HG03139 (cell line): Measurements from ENCODE around the gene JOSD1.

Source experiments
- ATAC-seq: cut with Tn5 transposase; IDR thresholded peaks from one replicate; pipeline ENCODE4 v1.9.1; 2021; ENCODE audit not compliant: unreplicated experiment

The JOSD1 gene

GRCh38 chr22:38715176-38715764, 14.5 kb upstream of the JOSD1 start:
- ATAC-seq: no peak

- no peak for ATAC-seq
These were observed 13.2 kb upstream of the JOSD1 start for GRCh38 chr22:38713921-38714320.

- no peak for ATAC-seq
These were observed 11.9 kb upstream of the JOSD1 start for GRCh38 chr22:38712486-38713207.

- ATAC-seq: no peak
These were observed 10.1 kb upstream of the JOSD1 start for GRCh38 chr22:38710866-38711265.

DNA sequence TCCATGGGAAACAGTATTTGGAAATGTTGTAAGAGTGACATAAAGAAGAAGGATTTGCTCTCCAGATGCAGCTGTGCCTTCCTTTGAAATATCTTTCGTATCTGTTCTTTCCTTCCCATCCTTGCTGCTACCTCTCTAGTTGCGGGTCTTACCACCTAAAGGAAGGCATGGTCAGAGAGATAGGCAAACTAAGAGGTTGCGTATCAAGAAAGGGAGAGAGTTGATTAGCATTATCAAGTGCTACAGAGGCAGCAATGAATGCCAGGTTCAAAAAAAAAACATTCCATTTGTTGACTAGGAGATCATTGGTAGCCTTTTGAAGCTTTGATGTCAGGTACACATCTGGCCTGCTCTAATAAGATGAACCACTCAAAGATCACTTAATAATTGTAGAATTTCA, 9.6 kb upstream of the JOSD1 start:
- no peak for ATAC-seq

DNA sequence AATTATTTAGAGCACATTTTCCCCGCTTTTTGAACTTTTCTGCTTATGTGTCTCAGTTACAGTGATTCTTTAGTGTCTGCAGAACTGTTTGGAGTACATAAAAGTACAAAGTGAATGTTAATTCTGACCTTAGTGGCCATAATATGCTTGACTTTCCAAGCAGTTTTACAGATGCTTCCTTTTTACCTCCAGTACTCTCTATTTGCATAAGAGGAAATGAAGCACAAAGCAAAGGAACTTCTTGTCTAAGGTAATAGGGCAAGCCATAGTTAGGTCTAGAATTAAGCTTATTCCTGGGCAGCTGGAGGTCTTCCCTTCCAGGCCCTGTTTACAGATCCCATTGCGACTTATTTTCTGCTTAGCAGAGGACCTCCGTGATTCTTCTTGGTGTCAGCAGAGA, 8.6 kb upstream of the JOSD1 start:
- ATAC-seq: no peak

DNA sequence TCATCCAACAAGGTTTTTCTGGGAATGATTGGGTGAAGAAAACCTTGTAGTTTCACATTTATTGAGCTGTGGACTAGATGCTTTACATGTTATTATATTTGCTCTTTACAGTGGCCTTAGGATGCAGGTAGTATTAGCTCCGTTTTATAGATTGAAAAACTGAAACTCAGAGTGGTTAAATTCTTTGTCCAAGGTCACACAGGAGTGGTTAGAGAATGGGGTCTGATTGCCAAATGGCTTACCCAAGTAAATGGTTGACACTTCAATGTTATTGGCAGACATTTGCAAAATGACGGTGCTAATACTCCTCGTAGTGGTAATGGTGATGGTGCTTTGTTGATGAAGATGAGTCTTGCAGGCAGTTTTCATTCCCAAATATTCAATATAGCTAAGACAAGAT, 7.2 kb upstream of the JOSD1 start:
- no peak for ATAC-seq

- no peak for ATAC-seq
These were observed 6.6 kb upstream of the JOSD1 start for GRCh38 chr22:38707346-38707745.

- ATAC-seq: no peak
These were observed 6.1 kb upstream of the JOSD1 start for GRCh38 chr22:38706901-38707195.

DNA sequence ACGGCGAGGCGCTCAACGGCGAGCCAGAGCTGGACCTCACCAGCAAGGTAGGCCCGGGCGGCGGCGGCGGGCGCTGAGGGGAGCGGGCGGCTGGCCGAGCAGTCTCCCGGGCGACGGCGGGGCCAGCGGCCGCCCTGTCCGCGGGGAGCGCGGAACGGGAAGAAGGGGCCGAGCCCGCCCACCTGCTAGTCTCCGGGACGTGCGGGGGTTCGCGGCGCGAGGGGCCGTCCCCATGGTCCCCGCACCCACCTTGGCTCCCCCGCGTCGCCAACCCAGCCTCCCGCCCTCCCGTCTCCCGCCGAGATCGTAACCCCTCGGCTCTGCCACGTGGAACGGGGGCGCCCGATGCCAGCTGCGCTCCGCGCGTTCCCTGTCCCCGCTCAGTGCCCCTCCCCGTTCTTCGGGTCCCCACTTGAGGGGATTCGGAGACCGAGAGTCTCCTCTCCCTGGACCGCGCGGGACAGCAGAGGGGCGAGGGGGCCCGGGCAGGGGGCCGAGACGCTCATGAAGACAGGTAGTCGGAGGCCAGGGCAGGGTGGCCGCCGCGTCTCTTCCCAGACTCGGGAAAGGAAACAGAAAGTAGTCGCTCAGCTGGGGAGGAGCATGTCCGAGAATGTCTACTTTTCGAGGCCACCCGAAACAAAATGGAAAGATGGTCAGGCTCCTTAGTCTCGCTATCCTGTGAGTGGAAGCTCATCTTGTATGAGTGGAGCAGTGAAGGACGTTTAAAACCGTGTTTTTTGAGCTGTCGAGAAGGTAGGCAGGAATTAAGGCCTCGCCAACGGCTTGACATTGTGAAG, 5.6 kb upstream of the JOSD1 start:
- no peak for ATAC-seq

- ATAC-seq: peak; percentile 61
These were observed 4.7 kb upstream of the JOSD1 start, which contains the start of gene GTPBP1 for GRCh38 chr22:38705235-38706100. TSS of gene GTPBP1 (plus strand) at chr22:38705944. CDS start at chr22:38705956, 12 bp downstream.

DNA sequence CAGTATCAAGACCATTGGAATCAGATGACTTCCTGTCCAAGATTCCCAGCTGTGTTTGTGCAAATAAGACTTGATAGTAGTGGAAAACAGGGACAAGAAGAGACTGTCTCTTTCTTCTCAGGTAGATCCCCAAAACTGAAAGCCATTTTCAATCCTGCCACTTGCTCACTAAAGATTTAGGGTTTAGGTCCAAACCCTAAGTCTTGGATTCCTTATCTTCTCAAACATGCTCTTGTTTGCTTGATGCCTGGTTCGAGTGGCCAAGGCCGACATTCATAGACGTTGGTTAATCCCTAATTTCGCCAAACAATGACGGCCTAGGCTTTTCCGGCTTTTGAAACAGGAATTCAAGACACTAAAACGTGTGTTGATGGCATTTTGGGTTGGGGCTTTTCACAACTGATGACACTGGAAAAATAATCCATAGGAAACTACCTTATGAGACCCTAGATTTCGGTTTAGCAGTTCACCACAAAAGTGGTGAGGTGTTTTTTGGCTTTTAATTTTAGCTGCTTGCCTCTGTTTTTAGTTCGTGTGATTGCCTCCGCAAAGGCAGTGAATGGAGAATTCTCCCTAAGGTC, 4.0 kb upstream of the JOSD1 start:
- ATAC-seq: no peak

DNA sequence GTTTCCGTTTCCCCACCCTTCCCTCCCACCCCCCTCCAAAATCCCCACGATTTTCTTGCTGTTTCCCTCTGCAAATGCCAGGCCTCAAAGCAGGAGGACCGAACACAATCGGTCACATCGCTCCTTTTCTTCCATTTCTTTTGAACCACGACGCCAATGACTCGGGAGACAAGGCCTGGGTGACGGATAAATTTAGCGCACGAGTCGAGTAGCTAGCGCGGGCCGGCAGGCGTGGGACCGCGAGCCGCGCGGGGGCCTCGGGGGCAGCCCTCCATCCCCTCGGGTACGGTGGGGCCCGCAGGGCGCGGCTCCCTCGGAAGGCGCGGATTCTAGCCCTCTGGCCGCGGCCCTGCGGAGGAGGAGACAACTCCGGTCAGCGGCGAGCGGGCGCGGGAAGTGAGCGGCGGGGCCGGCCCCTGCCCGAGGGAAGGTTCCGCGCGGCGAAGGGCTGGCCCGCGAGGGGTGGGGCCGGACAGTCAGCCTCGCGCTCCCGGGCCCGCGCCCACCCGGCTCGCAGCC, 414 bp downstream of the JOSD1 start:
- ATAC-seq: no peak

DNA sequence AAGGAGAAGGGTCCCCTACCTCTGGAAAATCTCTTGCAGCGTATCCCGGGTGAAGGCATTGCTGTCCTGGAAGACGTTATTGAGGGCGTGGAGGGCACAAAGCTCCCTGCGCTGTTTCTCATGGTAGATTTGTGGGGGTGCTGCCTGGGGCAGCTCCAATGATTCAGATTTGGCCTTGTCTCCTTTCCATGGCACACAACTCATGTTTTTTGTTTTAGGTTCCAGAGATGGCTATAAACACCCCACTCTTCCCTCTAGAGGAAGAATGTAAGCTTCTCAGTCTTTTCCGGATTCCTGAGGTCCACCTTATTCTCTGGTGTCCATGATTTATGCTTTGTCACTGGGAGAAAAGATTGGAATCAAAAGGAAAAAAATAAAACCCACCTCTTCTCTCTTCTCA, 959 bp downstream of the JOSD1 start:
- no peak for ATAC-seq

DNA sequence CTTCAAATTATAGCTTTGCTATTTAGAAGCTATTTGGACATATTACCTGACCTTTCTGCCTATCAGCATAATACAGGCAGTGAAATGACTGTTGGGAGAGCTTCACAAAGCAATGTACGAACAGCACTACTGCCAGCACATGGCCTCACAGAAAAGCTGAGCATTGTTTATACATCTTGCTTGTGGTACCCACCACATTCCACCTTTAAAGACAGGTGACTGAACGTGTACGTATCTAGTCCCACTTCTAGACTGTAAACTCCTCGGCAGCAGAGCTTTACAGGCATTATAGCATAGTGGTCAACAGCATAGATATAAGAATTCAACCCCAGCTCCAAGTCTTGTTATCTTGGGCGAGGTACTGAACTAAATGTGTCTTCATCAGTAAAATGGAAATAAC, 1.6 kb downstream of the JOSD1 start:
- ATAC-seq: no peak

GRCh38 chr22:38698407-38699094, 2.2 kb downstream of the JOSD1 start:
- ATAC-seq: no peak

GRCh38 chr22:38697425-38698089, 3.2 kb downstream of the JOSD1 start:
- ATAC-seq: no peak

DNA sequence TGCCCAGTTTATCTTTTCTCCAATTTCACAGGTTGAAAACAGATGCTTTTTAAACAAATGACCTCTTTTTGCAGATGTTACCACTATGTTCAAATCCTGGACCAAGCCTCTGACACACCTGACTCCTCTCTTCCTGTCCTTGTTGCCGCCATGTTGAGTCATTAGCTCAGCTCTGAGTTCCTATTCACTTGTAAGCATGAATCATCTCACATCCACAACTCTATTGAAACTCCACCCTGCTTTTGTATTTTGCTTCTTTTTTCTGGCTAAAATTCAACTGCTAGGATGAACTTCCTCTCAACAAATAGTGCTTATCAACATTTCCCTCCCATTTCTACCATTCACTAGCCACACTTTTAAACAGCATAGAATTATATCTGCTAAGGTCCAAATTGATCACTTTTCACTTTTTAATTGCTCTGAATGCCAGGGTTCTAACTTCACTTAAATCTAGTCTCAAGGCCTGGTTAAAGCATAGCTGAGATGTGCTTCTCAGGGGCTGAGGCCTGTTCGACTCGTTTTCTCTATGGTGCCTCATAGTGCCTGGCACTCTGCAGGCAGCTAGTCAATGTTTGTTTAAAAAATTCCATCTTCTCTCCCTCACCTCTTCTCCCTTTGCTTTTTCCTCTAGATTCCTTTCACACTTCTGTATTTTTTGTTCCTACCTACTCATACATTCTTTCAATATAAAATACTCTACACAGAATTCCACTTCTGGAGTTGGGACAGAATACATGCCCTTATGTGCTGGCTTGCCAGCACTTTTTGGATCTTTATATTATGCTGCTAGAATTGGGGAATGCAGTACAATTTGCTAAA, 3.9 kb downstream of the JOSD1 start:
- ATAC-seq: no peak

- ATAC-seq: no peak
These were observed 5.8 kb downstream of the JOSD1 start for GRCh38 chr22:38694940-38695339.
